Endothelial cell of umbilical vein (primary cell): Measurements from ENCODE around the gene SLC35F5.

ENCODE experiments used
- EZH2 ChIP-seq: IDR thresholded peaks from 2 replicates; pipeline ENCODE4 v1.6.1; 2012; ENCODE audit warnings: borderline replicate concordance, low read depth, mild to moderate bottlenecking, moderate library complexity, low read length, inconsistent platforms; ENCODE audit not compliant: severe bottlenecking
- FOS ChIP-seq: IDR thresholded peaks from 2 replicates; pipeline ENCODE4 v1.6.1; 2011; ENCODE audit warnings: mild to moderate bottlenecking, low read length, moderate library complexity, borderline replicate concordance; ENCODE audit not compliant: insufficient read depth
- GATA2 ChIP-seq: IDR thresholded peaks from 2 replicates; pipeline ENCODE4 v1.7.0; 2011; ENCODE audit warnings: low read depth, mild to moderate bottlenecking, moderate library complexity, mixed read lengths, low read length; ENCODE audit not compliant: insufficient read length, insufficient read depth
- JUN ChIP-seq: IDR thresholded peaks from 2 replicates; pipeline ENCODE4 v1.6.1; 2011; ENCODE audit warnings: borderline replicate concordance, low read depth; ENCODE audit not compliant: insufficient read length, insufficient read depth
- MYC ChIP-seq: IDR thresholded peaks from one replicate; pipeline ENCODE4 v1.6.1; 2011; ENCODE audit warnings: mild to moderate bottlenecking, low read depth, low read length
- POLR2A ChIP-seq: IDR thresholded peaks from 2 replicates; pipeline ENCODE4 v1.6.1; 2012; ENCODE audit warnings: low read depth, mild to moderate bottlenecking, control low read depth, low read length
- POLR2AphosphoS5 ChIP-seq: IDR thresholded peaks from 2 replicates; pipeline ENCODE4 v1.6.1; 2012; ENCODE audit warnings: low read depth, mild to moderate bottlenecking, control low read depth, low read length, moderate library complexity; ENCODE audit not compliant: insufficient read depth
- TF ChIP-seq, protein P1 (sequence below), 2 donors: IDR thresholded peaks; 1 replicate in 1 of 2; 2 replicates in 1 of 2; pipeline ENCODE4 v1.5.1; 2011; ENCODE audit warnings: low read length in 2 of 2, mild to moderate bottlenecking in 2 of 2, moderate library complexity in 2 of 2, control low read depth in 1 of 2, inconsistent platforms in 1 of 2, low read depth in 1 of 2; ENCODE audit not compliant: insufficient read depth in 1 of 2; ENCODE audit errors: extremely low read depth in 1 of 2
- TF ChIP-seq, protein P2 (sequence below): IDR thresholded peaks from 2 replicates; pipeline ENCODE4 v1.6.1; 2011; ENCODE audit not compliant: insufficient read depth, insufficient read length

GRCh38 chr2:113777371-113777770 lies 20.9 kb upstream of the SLC35F5 start:
- TF ChIP-seq, protein P1, sequence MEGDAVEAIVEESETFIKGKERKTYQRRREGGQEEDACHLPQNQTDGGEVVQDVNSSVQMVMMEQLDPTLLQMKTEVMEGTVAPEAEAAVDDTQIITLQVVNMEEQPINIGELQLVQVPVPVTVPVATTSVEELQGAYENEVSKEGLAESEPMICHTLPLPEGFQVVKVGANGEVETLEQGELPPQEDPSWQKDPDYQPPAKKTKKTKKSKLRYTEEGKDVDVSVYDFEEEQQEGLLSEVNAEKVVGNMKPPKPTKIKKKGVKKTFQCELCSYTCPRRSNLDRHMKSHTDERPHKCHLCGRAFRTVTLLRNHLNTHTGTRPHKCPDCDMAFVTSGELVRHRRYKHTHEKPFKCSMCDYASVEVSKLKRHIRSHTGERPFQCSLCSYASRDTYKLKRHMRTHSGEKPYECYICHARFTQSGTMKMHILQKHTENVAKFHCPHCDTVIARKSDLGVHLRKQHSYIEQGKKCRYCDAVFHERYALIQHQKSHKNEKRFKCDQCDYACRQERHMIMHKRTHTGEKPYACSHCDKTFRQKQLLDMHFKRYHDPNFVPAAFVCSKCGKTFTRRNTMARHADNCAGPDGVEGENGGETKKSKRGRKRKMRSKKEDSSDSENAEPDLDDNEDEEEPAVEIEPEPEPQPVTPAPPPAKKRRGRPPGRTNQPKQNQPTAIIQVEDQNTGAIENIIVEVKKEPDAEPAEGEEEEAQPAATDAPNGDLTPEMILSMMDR (IDR thresholded peaks at IDR 0.05; ENCODE audit: extremely low read depth in 1 of 2, insufficient read depth in 1 of 2, low read depth in 1 of 2, low read length in 2 of 2), result no peak
- TF ChIP-seq MYC, result no peak
- TF ChIP-seq EZH2, result no peak
- no peak for TF ChIP-seq POLR2A
- no peak for TF ChIP-seq POLR2AphosphoS5
- no peak for TF ChIP-seq JUN
- TF ChIP-seq, protein P2, sequence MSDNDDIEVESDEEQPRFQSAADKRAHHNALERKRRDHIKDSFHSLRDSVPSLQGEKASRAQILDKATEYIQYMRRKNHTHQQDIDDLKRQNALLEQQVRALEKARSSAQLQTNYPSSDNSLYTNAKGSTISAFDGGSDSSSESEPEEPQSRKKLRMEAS, result no peak
- TF ChIP-seq FOS, result no peak
- no peak for TF ChIP-seq GATA2
